ENCODE measurements around the gene DDAH1.

DDAH1 gene

GRCh38 chr1:85386068-85386722 lies 78.8 kb downstream of the DDAH1 start:
- DNase-seq = no peak

DNA sequence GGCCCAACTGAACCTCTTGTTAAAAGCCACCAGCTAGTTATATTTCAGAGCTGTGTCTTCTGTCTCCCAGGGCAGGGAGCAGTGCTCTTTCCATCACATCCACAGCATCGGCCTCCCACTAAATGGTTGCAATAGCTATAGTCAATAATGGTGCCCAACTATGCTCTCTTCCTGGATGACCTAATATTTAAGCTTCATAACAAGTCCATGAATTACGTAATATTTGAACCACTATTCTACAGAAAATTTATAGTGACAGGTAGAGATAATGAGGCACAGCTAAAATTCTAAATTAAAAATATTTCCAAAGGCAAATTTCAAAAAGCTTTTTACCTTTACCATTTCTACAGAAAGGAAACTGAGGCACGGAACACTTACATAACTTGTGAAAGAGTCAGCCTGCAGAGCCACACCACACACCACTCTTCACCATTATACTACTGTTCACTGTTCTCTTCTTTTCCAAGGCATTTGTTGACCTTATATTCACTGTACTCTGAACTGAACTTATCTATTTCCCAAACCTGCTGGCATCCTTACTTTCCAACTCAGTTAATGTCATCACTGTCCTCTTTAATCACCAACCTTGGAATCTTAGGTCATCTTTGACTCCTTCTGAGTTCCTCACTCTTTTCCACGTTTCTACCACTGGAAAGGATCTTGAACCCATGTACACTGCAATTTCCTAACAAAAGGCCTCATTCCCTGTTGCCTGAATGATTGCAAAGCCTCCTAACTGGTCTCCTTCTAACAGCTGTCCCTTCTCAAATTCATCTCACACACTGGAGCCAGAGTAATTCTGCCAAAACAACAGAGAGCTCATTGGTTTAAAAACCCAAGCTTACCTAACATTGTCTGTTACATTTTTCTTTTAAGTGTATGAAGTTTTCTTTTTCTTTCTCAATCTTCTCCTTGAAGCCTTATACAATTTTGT lies 85.5 kb downstream of the DDAH1 start:
- no peak for DNase-seq

GRCh38 chr1:85378534-85378933 lies 86.4 kb downstream of the DDAH1 start:
- DNase-seq = no peak

DNA sequence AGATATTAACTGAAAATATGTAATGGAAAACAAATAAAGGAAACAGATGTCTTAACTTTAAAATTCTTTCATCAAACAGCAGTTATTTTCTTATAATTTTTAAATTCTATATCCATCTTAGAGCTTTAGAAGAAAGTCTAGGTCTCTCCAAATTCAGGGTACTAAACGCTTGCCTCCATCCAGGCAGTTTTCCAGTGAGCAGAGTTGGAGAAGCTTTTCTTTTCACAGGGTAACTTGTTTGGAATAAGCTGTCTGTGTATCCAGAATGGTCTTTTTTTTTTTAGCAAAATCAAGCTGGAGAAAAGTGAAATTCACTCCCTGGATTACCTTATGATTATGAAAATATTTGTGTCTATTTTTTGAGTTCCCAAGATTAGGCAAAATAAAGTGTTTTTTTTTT lies 88.6 kb downstream of the DDAH1 start:
- DNase-seq = no peak

DNA sequence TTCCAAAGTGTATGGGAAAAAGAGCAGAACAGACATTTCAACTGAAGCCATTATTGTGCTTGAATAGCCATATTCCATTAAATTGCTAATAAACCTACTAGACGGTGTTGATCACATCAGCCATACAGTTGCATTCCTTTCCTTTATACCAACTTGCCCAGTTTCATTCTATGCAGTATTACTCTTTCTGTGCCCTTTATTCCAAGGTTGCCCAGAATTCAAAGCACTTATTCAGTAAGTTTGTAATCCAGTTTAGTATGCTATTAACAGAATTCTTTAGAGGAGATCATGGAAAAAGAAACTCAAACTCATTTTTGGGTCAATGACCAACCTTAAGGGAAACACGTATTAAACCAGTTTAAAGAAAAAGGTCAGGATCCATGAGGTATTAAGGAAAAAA lies 89.5 kb downstream of the DDAH1 start:
- DNase-seq = no peak

DNA sequence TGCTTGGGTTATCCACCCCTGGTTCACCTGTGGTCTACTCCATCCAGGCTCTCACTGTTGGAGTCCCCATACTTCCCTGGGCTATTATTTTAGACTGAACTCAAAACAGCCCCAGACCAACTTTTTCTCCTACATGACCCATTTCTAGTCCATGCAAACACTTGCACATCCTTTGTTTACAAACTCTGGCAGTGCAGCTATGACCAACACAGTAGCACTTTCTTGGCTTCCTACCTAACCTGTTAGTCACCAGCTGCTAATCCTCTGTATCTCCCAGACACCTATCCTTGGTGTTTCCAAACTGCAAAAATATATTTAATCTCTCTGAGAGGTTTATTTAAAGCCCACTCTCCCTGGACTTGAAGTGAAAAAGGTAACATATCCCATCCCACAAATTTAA lies 90.8 kb downstream of the DDAH1 start:
- DNase-seq = no peak

DNA sequence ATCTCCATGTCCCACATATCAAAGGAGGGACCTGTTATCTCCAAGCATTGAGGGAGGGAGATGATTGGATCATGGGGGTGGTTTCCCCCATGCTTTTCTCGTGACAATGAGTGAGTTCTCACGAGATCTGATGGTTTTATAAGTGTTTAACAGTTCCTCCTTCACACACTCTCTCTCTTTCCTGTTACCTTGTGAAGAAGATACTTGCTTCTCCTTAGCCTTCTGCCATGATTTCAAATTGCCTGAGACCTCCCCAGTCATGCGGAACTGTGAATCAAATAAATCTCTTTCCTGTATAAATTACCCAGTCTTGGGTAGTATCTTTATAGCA lies 91.6 kb downstream of the DDAH1 start:
- no peak for DNase-seq

GRCh38 chr1:85372683-85373377 lies 92.1 kb downstream of the DDAH1 start:
- DNase-seq = no peak

- DNase-seq = no peak
Observed at GRCh38 chr1:85371021-85371420, 93.9 kb downstream of the DDAH1 start.

GRCh38 chr1:85368073-85368770 lies 96.7 kb downstream of the DDAH1 start:
- DNase-seq = no peak

- no peak for DNase-seq
Observed at GRCh38 chr1:85366391-85367170, 98.4 kb downstream of the DDAH1 start.

DNA sequence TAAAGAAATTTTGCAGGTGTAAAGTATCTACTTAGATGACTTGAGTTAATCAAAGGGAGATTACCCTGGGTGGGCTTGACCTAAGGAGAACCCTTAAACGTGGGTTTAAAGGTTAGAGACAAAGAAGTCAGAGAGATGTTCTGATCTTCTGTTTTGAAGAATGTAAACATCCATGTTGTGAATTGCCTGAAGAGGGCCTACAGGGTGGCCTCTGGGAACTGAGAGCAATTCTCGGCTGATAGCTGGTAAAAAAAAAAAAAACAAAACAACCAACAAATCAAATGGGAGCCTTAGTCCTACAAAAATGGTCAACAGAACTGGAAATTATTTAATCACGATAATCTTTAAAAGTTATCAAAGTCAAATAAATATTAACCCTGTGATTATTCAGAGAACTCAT lies 99.1 kb downstream of the DDAH1 start:
- DNase-seq = no peak

GRCh38 chr1:85363521-85363920 lies 101.4 kb downstream of the DDAH1 start:
- no peak for DNase-seq

DNA sequence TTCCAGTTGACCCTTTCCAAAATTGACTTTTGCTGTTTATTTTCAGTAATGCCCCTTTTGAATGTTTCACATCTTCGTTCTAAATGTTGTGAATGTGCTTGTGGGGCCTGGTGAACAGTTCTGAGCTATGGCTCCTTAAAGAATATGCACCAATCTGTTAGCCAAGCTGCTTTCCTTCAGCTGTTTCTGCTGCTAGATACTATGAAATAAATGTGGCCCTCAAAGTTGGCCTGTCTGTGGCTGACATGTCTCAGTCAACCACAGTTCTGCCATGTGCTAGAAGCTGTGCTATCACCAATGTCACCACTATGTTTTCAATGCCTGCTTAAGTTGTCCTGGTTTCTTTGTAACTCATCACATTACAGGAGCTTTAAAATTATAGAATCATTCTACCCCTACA lies 101.9 kb downstream of the DDAH1 start:
- no peak for DNase-seq

DNA sequence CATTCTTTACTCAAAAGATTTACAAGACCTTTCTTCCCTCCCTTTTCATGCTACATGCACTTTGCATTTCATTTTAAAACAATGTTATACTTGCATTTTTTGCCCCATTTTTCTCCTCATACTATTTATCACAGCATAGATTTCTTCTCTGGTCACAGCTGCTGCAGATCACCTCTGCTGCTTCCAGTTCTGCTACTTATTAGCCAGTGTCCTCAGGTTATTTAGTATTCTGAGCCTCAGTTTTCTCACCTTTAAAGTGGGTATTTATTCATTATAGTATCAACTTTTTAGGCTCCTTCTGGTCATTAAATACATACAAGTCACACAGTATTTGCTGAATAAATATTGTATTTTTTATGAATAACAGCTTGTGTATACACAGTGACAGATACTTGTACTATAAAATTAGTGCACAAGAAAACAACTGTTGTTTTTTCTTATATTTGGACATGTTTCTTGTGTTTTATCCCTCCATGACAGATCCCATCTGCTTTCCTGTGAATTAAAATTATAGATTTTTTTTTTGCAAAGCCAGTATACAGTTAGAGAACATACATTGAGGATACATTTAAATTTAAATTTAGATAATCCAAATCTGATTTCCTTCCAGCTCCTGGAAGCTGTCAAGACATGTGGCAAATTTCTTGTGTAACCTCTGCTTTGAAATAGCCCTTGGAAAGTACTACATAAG lies 103.2 kb downstream of the DDAH1 start:
- DNase-seq = no peak

- DNase-seq = no peak
Observed at GRCh38 chr1:85360730-85361493, 104.0 kb downstream of the DDAH1 start.

- DNase-seq = no peak
Observed at GRCh38 chr1:85359874-85360721, 104.9 kb downstream of the DDAH1 start.

DNA sequence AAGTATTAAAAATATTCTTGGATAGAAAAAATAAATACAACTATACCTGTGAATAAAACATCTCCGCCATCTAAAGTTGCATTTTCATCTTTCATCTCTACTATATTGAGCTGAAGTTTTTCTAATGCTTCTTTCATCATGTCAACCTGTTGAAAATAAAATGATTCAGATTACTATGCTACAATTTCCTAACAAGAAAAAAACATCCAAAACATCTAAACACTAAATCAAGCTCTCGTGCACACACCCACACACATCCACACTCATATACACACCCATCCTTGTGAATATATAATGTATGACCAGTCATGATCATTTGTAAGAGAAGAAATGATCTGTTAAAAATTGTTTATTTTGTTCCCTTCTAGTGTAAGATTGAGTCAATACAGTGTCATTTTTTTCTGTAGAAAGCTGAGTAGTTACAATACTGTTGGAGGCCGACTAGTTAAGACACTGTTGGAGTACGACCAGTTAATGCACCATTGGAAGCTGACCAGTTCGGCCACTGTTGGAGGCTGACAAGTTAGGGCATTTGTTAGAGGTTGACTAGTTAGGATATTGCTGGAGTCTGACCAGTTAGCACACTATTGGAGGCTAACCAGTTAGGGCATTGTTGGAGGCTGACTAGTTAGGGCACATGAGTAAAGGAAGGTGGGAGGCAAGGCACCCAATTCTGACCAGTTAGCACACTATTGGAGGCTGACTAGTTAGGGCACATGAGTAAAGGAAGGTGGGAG lies 106.1 kb downstream of the DDAH1 start:
- DNase-seq = no peak

DNA sequence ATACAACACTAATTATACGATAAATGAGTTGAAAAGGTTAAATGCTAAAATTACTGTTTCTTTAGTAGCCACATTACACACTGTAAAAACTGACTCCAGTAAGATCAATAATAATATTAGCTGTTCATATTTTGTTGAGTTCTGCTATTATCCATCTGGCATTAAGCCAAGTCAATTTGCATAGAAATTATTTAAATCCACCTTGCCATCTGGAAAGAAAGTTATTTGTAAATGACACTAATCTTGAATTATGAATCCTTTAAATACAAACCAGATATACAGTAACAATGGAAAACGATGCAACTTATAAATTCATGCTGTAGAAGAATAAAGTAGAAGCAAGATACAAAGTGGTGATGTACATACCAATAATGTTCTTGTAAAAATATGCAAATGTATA lies 107.1 kb downstream of the DDAH1 start:
- DNase-seq = no peak
